ENCODE data around the gene RIT2.

- TF ChIP-seq, protein P1, sequence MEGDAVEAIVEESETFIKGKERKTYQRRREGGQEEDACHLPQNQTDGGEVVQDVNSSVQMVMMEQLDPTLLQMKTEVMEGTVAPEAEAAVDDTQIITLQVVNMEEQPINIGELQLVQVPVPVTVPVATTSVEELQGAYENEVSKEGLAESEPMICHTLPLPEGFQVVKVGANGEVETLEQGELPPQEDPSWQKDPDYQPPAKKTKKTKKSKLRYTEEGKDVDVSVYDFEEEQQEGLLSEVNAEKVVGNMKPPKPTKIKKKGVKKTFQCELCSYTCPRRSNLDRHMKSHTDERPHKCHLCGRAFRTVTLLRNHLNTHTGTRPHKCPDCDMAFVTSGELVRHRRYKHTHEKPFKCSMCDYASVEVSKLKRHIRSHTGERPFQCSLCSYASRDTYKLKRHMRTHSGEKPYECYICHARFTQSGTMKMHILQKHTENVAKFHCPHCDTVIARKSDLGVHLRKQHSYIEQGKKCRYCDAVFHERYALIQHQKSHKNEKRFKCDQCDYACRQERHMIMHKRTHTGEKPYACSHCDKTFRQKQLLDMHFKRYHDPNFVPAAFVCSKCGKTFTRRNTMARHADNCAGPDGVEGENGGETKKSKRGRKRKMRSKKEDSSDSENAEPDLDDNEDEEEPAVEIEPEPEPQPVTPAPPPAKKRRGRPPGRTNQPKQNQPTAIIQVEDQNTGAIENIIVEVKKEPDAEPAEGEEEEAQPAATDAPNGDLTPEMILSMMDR (IDR thresholded peaks at IDR 0.05): no peak
- no peak for TF ChIP-seq POLR2A (IDR thresholded peaks at IDR 0.05)
Measured at GRCh38 chr18:42773870-42774269, 341.6 kb downstream of the RIT2 start.
